T-helper 2 cell treated with Interferon-gamma antibody and Interleukin-4, amounts not matched to agents 5 μg/mL and 100 μg/mL, for 36 hours (primary cell): Measurements from ENCODE around the gene CACNB4.
"Not testable (repeated sequence)": the region's sequence is repeated elsewhere in the genome, so short reads cannot be mapped to it uniquely, and the experiment has no call there.

Experiments
- DNase-seq: peaks from one replicate; pipeline ENCODE4 v3.0.0; 2021; ENCODE audit warnings: low spot score
- H3K27ac Mint-ChIP-seq: one replicate; pipeline ENCODE4 v1.8.0; 2021; ENCODE audit warnings: mild to moderate bottlenecking, mixed read lengths
- H3K27me3 Mint-ChIP-seq: one replicate; pipeline ENCODE4 v1.8.0; 2021; ENCODE audit warnings: low read depth, mixed read lengths
- H3K36me3 Mint-ChIP-seq: one replicate; pipeline ENCODE4 v1.8.0; 2021; ENCODE audit warnings: low read depth, mixed read lengths
- H3K4me1 Mint-ChIP-seq: one replicate; pipeline ENCODE4 v1.8.0; 2021; ENCODE audit warnings: low read depth, mixed read lengths
- H3K4me3 Mint-ChIP-seq: one replicate; pipeline ENCODE4 v1.8.0; 2022; ENCODE audit warnings: mild to moderate bottlenecking, moderate library complexity, mixed read lengths
- H3K9me3 Mint-ChIP-seq: one replicate; pipeline ENCODE4 v1.8.0; 2021; ENCODE audit warnings: mixed read lengths

The CACNB4 gene

GRCh38 chr2:151959238-151959637 lies 139.6 kb downstream of the CACNB4 start:
- Mint-ChIP-seq H3K4me1 (no peaks in the 10 kb centered on the region), H3K9me3 (no peaks in the 10 kb centered on the region), H3K36me3 (no peaks in the 10 kb centered on the region), H3K27ac (no peak overlapping the region), H3K4me3 (no peak overlapping the region), H3K27me3 (peaks cover 2% of the 10 kb centered on the region)
- no peak for DNase-seq

DNA sequence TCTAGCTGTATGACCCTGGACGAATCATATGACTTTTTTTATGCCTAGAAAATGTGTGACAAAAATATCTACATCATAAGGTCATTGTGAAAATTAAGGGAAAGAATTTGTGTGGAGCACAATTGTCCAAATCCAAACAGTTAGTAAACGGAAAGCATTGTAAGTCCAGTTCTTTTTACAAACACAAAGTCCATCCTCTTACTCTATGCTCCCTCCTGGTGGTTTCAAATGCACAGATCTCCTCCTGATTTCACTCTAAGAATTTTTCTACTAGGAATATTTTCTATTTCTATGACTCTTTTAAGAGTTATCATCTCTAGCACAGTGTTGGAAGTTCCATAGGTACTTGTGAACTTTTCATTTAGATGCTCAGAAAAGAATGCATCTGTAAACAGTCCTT lies 145.4 kb downstream of the CACNB4 start:
- Mint-ChIP-seq H3K27ac (no peak overlapping the region), H3K36me3 (no peaks in the 10 kb centered on the region), H3K4me1 (no peaks in the 10 kb centered on the region), H3K4me3 (no peak overlapping the region), H3K9me3 (no peaks in the 10 kb centered on the region), H3K27me3 (peaks cover 2% of the 10 kb centered on the region)
- no peak for DNase-seq

DNA sequence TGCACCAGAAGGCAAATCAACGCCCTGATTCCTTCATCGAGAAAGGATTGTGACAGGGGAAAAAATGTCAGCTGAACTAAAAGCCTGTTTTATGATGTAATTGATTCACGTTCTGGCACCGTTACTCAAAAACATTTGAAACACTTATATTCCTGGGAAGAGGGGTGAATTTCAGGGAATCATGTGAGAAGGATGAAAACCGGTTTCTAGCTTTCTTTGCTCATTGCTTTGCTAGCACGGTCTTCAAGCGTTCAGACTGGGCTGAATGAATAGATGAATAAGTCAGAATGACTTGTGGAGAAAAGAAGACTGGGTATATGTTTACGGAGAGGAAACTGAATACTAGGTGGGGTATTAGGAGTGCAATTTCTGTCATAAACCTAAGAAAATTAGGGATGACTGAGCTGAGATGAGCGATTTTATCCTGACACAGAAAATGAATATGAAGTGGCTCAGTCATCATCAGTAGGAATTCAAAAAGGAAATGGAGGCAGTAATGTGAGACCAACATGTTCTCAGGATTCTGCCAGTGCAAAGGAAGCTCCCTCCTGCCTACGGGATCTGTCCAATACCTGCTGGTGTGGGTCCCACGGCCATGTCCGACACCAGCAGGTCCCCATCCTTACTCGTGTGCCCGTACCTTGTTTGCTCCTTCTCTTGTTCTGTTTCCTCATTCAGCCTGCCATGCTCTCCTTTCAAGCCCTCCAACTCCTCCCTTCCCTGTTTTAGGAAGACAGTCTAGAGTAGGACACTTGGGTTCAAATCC lies 146.0 kb downstream of the CACNB4 start:
- no peaks in the 10 kb centered on the region for H3K36me3 Mint-ChIP-seq
- H3K27me3 Mint-ChIP-seq = peaks cover 2% of the 10 kb centered on the region
- H3K9me3 Mint-ChIP-seq = no peaks in the 10 kb centered on the region
- no peak for DNase-seq
- H3K4me1 Mint-ChIP-seq = no peaks in the 10 kb centered on the region
- H3K4me3 Mint-ChIP-seq = no peak overlapping the region
- H3K27ac Mint-ChIP-seq = no peak overlapping the region

GRCh38 chr2:151947813-151948165 lies 151.1 kb downstream of the CACNB4 start:
- Mint-ChIP-seq H3K9me3 (peaks cover 6% of the 10 kb centered on the region), H3K27me3 (no peaks in the 10 kb centered on the region), H3K27ac (no peak overlapping the region), H3K4me1 (no peaks in the 10 kb centered on the region), H3K4me3 (no peak overlapping the region), H3K36me3 (no peaks in the 10 kb centered on the region)
- DNase-seq = no peak

GRCh38 chr2:151946899-151947812 lies 151.7 kb downstream of the CACNB4 start:
- Mint-ChIP-seq H3K4me1 (no peaks in the 10 kb centered on the region), H3K9me3 (peaks cover 8% of the 10 kb centered on the region), H3K4me3 (no peak overlapping the region), H3K36me3 (no peaks in the 10 kb centered on the region), H3K27ac (no peak overlapping the region), H3K27me3 (no peaks in the 10 kb centered on the region)
- DNase-seq = no peak

DNA sequence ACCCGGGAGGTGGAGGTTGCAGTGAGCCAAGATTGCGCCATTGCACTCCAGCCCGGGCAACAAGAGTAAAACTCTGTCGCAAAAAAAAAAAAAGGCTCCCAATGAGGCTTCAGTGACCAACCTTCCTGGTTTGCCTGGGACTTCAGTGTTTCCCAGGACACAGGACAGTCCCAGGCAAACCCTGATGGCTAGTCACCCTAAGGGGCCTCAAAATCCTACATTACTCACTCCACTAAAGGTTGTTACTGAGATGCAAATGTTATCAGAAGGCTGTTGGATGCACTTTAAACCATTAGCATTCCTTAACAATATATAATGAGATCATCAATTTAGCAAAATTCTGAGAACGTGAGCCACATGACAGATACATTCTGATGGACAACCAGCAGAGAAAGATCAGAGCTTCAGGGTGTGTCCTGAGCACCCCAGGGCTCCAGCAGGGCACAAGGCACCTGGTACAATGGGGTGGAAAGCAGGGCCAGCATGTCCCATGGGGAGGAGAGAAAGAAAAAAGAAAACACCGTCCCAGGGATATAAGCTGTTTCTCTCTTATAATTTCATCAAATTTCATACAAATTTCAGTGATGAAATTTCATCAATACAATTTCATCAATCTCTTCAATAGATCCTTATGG lies 152.5 kb downstream of the CACNB4 start:
- H3K27ac Mint-ChIP-seq = no peak overlapping the region
- H3K4me3 Mint-ChIP-seq = no peak overlapping the region
- peaks cover 8% of the 10 kb centered on the region for H3K9me3 Mint-ChIP-seq
- no peaks in the 10 kb centered on the region for H3K36me3 Mint-ChIP-seq
- no peaks in the 10 kb centered on the region for H3K4me1 Mint-ChIP-seq
- no peak for DNase-seq
- H3K27me3 Mint-ChIP-seq = no peaks in the 10 kb centered on the region

GRCh38 chr2:151945602-151946001 lies 153.2 kb downstream of the CACNB4 start:
- Mint-ChIP-seq H3K36me3 (no peaks in the 10 kb centered on the region), H3K4me3 (no peak overlapping the region), H3K27ac (no peak overlapping the region), H3K9me3 (peaks cover 8% of the 10 kb centered on the region), H3K27me3 (no peaks in the 10 kb centered on the region), H3K4me1 (no peaks in the 10 kb centered on the region)
- no peak for DNase-seq

GRCh38 chr2:151945186-151945585 lies 153.7 kb downstream of the CACNB4 start:
- no peaks in the 10 kb centered on the region for H3K4me1 Mint-ChIP-seq

DNA sequence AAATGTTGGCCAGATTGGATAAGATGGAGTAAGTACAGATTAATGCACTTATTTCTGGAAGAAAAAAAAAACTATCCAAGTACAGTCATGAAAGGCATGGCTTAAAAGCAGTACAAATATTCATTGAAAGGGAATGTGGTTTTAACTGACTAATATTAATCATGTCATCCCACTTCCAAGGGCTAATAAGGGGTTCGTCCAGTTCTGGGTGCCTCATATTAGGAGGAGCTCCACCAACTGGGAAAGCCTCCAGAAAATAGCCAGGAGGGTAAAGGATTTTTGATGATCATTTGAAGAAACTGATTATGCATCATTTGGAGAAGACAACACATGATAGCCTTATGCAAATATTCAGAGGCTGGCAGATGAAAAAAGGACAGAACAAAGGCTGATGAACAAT lies 155.4 kb downstream of the CACNB4 start:
- Mint-ChIP-seq H3K9me3 (peaks cover 8% of the 10 kb centered on the region), H3K27me3 (peaks cover 3% of the 10 kb centered on the region), H3K4me1 (no peaks in the 10 kb centered on the region), H3K27ac (no peak overlapping the region), H3K36me3 (no peaks in the 10 kb centered on the region), H3K4me3 (no peak overlapping the region)
- no peak for DNase-seq

More at GRCh38 chr2:151945186-151945585, 153.7 kb downstream of the CACNB4 start:
- no peak for DNase-seq
- no peak overlapping the region for H3K27ac Mint-ChIP-seq
- H3K36me3 Mint-ChIP-seq = no peaks in the 10 kb centered on the region
- H3K9me3 Mint-ChIP-seq = peaks cover 8% of the 10 kb centered on the region
- H3K27me3 Mint-ChIP-seq = no peaks in the 10 kb centered on the region
- H3K4me3 Mint-ChIP-seq = no peak overlapping the region

- not testable (repeated sequence) for H3K27ac Mint-ChIP-seq, H3K9me3 Mint-ChIP-seq, DNase-seq, H3K4me1 Mint-ChIP-seq, H3K4me3 Mint-ChIP-seq, H3K27me3 Mint-ChIP-seq, H3K36me3 Mint-ChIP-seq
Observed at GRCh38 chr2:151942540-151943205, 156.2 kb downstream of the CACNB4 start.

GRCh38 chr2:151937966-151938365 lies 160.9 kb downstream of the CACNB4 start:
- Mint-ChIP-seq H3K27ac (no peak overlapping the region), H3K4me1 (no peaks in the 10 kb centered on the region), H3K9me3 (peaks cover 4% of the 10 kb centered on the region), H3K27me3 (peaks cover 7% of the 10 kb centered on the region), H3K4me3 (no peak overlapping the region), H3K36me3 (no peaks in the 10 kb centered on the region)
- no peak for DNase-seq

- Mint-ChIP-seq H3K36me3 (no peaks in the 10 kb centered on the region), H3K27ac (no peak overlapping the region), H3K27me3 (peaks cover 7% of the 10 kb centered on the region), H3K4me3 (no peak overlapping the region), H3K4me1 (no peaks in the 10 kb centered on the region), H3K9me3 (no peaks in the 10 kb centered on the region)
- DNase-seq = no peak
Observed at GRCh38 chr2:151936626-151937025, 162.2 kb downstream of the CACNB4 start.

DNA sequence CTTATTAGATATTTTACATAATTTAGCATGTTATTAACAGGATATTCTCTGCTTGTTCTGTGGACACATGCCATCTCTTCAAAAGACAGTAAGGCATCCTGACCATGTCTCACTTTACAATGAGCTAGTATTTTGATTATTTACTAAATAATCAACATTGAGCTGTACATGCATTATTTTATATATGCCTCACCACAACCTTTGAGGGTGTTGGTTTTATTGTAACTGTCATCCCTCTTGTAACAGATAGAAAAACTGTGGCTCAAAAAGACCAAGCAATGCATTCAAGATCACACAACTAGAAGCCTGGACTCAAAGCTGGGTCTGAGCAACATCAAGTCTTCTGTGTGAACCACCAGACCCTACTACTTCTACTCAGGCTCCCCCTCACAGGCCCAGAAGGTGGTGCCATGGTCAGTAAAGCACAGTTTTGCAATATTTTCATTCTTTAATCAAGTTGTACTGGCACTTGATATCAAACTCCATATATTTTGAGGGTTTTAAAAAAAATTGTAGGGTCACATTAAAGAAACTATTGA lies 165.5 kb downstream of the CACNB4 start:
- no peak for DNase-seq
- no peaks in the 10 kb centered on the region for H3K9me3 Mint-ChIP-seq
- peaks cover 11% of the 10 kb centered on the region for H3K27me3 Mint-ChIP-seq
- H3K4me1 Mint-ChIP-seq = no peaks in the 10 kb centered on the region
- H3K4me3 Mint-ChIP-seq = no peak overlapping the region
- no peak overlapping the region for H3K27ac Mint-ChIP-seq
- H3K36me3 Mint-ChIP-seq = no peaks in the 10 kb centered on the region
